Measurements from ENCODE around the gene IER3. TPM values are rescaled to one million over a fixed set of nuclear protein-coding genes. Genes with fewer than 3 reads are reported as not detected.

IER3 gene
- polyA plus RNA-seq, 1 experiment = 51.7 TPM

DNA sequence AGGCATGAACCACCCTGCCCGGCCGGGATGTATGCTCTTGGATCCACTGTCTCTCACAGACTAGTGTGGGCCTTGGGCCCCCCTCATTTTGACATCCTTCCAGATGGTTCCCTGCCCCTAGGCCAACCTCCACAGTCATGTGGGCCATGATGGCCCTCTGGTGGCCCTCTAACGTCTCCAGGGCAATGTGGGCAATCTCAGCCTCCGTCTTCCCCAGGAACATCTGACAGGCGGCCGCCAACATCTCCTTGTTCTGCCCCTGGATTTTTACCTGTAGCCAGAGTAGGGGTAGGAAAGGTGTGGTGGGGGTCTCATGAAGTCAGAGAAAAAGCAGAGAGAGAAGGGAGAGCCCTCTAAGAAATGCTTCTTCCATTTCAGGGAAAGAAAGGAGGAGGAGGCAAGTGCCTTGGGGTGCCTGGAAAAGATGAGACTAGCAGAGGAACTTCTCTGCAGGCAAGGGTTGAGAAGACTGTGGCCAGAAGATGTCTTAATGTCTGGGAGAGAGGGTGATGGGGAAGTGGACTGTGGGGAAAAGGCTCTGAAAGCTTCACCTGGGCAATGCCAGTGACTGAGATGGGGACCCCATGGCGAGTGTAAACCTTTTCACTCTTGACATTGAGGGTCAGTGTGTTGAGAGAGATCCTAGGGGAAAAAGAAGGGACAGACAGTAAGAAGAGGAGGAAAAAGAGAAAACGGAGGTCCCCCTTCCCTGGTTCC lies 3.1 kb downstream of the IER3 start:
- ChIA-PET POLR2A (interaction anchor here (0.7 to 1.4 kb wide), 2 partner anchors 11 to 14 kb away, joined by 5 to 24 read pairs; no protein-coding TSS in a partner anchor), CTCF (interaction anchor here (0.9 to 2.6 kb wide), 9 partner anchors 10 to 87 kb away, joined by 3 to 13 read pairs (median 7); partner anchors contain the start of gene DHX16)
- TF ChIP-seq CTCF (IDR thresholded peaks at IDR 0.05; ENCODE audit: insufficient read depth, low read depth, low read length) = peak; percentile 14; the same call in 1 of the 2 replicates
- Histone ChIP-seq H3K27me3 (ENCODE audit: control insufficient read depth, insufficient read depth, low read length) (no peaks in the 10 kb centered on the region), H3K36me3 (ENCODE audit: control insufficient read depth, insufficient read depth, low read length) (peaks cover 26% of the 10 kb centered on the region), H3K4me3 (ENCODE audit: low read depth, low read length) (peak overlapping the region; percentile 65)
- DNase-seq (ENCODE audit: low read depth) = no peak

GRCh38 chr6:30740540-30740870 lies 3.8 kb downstream of the IER3 start:
- H3K4me3 ChIP-seq (ENCODE audit: low read depth, low read length) = no peak overlapping the region
- ChIA-PET CTCF (interaction anchor here (0.5 to 2.6 kb wide), 6 partner anchors 10 to 114 kb away, joined by 3 to 9 read pairs (median 6); partner anchors contain the start of gene ATAT1), POLR2A (interaction anchor here (0.7 kb wide), 2 partner anchors 10 to 13 kb away, joined by 4 to 24 read pairs; no protein-coding TSS in a partner anchor)
- no peaks in the 10 kb centered on the region for H3K27me3 ChIP-seq (ENCODE audit: control insufficient read depth, insufficient read depth, low read length)
- no peak for DNase-seq (ENCODE audit: low read depth)
- TF ChIP-seq CTCF (IDR thresholded peaks at IDR 0.05; ENCODE audit: insufficient read depth, low read depth, low read length) = no peak
- H3K36me3 ChIP-seq (ENCODE audit: control insufficient read depth, insufficient read depth, low read length) = peaks cover 28% of the 10 kb centered on the region

DNA sequence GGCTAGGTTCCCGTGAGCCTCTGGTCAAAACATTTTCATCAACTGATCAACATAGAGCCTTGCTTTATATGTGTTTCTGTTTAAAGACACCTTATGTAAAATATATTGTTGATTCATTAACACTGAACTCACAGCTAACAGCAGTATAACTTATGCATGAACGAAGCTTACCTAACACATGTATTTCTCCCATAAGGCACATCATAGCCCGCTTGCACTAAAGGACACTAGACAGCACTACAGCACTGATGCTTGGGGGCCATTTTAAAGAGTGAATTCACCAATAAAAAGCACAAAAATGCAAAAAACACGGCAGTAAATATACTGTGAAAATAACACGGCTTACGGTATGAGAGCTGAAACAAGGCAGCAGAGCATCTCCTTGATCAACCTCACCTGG lies 5.8 kb downstream of the IER3 start:
- POLR2A ChIA-PET = interaction anchor here (0.9 kb wide), 1 partner anchor 14 kb away, joined by 3 read pairs; no protein-coding TSS in a partner anchor
- TF ChIP-seq CTCF (IDR thresholded peaks at IDR 0.05; ENCODE audit: insufficient read depth, low read depth, low read length) = no peak
- no peak for DNase-seq (ENCODE audit: low read depth)
- peaks cover 32% of the 10 kb centered on the region for H3K36me3 ChIP-seq (ENCODE audit: control insufficient read depth, insufficient read depth, low read length)
- no peaks in the 10 kb centered on the region for H3K27me3 ChIP-seq (ENCODE audit: control insufficient read depth, insufficient read depth, low read length)
- CTCF ChIA-PET = interaction anchor here (0.6 to 2.7 kb wide), 7 partner anchors 11 to 142 kb away, joined by 3 to 12 read pairs (median 5); no protein-coding TSS in a partner anchor
- H3K4me3 ChIP-seq (ENCODE audit: low read depth, low read length) = no peak overlapping the region

DNA sequence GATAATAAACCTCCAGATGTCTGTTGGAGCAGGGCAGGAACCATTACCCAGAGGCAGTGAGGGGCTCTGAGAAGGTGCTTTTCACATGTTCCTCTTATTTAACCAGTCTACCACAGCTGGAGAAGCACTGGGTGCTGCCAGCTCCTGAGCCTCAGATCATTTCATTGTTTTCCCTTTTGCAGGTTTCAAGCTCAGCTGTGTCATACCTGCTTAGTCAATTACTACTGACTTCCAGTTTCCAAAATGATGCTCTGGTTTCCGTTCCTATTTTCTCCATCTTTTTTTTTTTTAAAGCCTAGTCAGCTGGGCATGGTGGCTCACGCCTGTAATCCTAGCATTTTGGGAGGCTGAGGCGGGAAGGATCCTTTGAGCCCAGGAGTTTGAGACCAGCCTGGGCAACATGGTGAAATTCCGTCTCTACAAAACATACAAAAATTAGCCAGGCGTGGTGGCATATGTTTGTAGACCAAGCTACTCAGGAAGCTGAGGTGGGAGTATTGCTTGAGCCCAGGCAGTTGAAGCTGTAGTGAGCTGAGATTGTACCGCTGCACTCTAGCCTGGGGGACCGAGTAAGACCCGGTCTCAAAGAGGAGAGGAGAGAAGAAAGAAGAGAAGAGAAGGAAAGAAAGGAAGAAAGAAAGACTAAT lies 8.6 kb downstream of the IER3 start:
- H3K4me3 ChIP-seq (ENCODE audit: low read depth, low read length) = no peak overlapping the region
- no peak for DNase-seq (ENCODE audit: low read depth)
- TF ChIP-seq CTCF (IDR thresholded peaks at IDR 0.05; ENCODE audit: insufficient read depth, low read depth, low read length) = no peak
- no peaks in the 10 kb centered on the region for H3K27me3 ChIP-seq (ENCODE audit: control insufficient read depth, insufficient read depth, low read length)
- ChIA-PET CTCF (interaction anchor here (1.2 to 20.5 kb wide), 3 partner anchors 11 to 58 kb away, joined by 3 to 387 read pairs (median 24); partner anchors contain the start of gene DHX16), POLR2A (no interaction called here)
- H3K36me3 ChIP-seq (ENCODE audit: control insufficient read depth, insufficient read depth, low read length) = peaks cover 38% of the 10 kb centered on the region
